ENCODE results near the gene ATP9A.
"Not testable (repeated sequence)": the region's sequence is repeated elsewhere in the genome, so short reads cannot be mapped to it uniquely, and the experiment has no call there.

The ATP9A gene

GRCh38 chr20:51753220-51753619 is 15.0 kb downstream of the ATP9A start:
- not testable (repeated sequence) for DNase-seq (ENCODE audit: low spot score)

- DNase-seq (ENCODE audit: low spot score) = peak; percentile 57
Observed at GRCh38 chr20:51752343-51752951, 15.7 kb downstream of the ATP9A start.

- no peak for DNase-seq (ENCODE audit: low spot score)
Observed at GRCh38 chr20:51750770-51751388, 17.3 kb downstream of the ATP9A start.

GRCh38 chr20:51750037-51750769 is 18.0 kb downstream of the ATP9A start:
- DNase-seq (ENCODE audit: low spot score) = peak; percentile 83

GRCh38 chr20:51749674-51750036 is 18.5 kb downstream of the ATP9A start:
- peak; percentile 20 for DNase-seq (ENCODE audit: low spot score)

GRCh38 chr20:51747182-51747911 is 20.8 kb downstream of the ATP9A start:
- no peak for DNase-seq (ENCODE audit: low spot score)

GRCh38 chr20:51745804-51746203 is 22.4 kb downstream of the ATP9A start:
- DNase-seq (ENCODE audit: low spot score) = no peak

GRCh38 chr20:51740838-51741237 is 27.4 kb downstream of the ATP9A start:
- no peak for DNase-seq (ENCODE audit: low spot score)

- not testable (repeated sequence) for DNase-seq (ENCODE audit: low spot score)
Observed at GRCh38 chr20:51740308-51740707, 27.9 kb downstream of the ATP9A start.

- DNase-seq (ENCODE audit: low spot score) = no peak
Observed at GRCh38 chr20:51739722-51740249, 28.4 kb downstream of the ATP9A start.

GRCh38 chr20:51738877-51739447 is 29.2 kb downstream of the ATP9A start:
- DNase-seq (ENCODE audit: low spot score) = no peak

GRCh38 chr20:51738261-51738660 is 29.9 kb downstream of the ATP9A start:
- DNase-seq (ENCODE audit: low spot score) = not testable (repeated sequence)

GRCh38 chr20:51736947-51737346 is 31.2 kb downstream of the ATP9A start:
- DNase-seq (ENCODE audit: low spot score) = no peak

GRCh38 chr20:51735728-51736600 is 32.2 kb downstream of the ATP9A start:
- DNase-seq (ENCODE audit: low spot score) = no peak

GRCh38 chr20:51734876-51735720 is 33.1 kb downstream of the ATP9A start:
- DNase-seq (ENCODE audit: low spot score) = no peak

- DNase-seq (ENCODE audit: low spot score) = no peak
Observed at GRCh38 chr20:51733070-51733469, 35.1 kb downstream of the ATP9A start.

GRCh38 chr20:51732096-51732791 is 35.9 kb downstream of the ATP9A start:
- peak; percentile 50 for DNase-seq (ENCODE audit: low spot score)

- peak; percentile 17 for DNase-seq (ENCODE audit: low spot score)
Observed at GRCh38 chr20:51731731-51732095, 36.5 kb downstream of the ATP9A start.

GRCh38 chr20:51729771-51730170 is 38.4 kb downstream of the ATP9A start:
- no peak for DNase-seq (ENCODE audit: low spot score)

GRCh38 chr20:51728737-51729136 is 39.5 kb downstream of the ATP9A start:
- no peak for DNase-seq (ENCODE audit: low spot score)
